NCI-H524 treated with DMSO at 0.1 percent for 48 hours (cell line): ENCODE data around the gene CYP4B1.
"Not testable (repeated sequence)": the region's sequence is repeated elsewhere in the genome, so short reads cannot be mapped to it uniquely, and the experiment has no call there.

ENCODE experiments used
- DNase-seq: peaks from one replicate; lab custom pipeline; 2025; lab: John Stamatoyannopoulos, UW

The CYP4B1 gene

GRCh38 chr1:46816930-46817329 is 18.1 kb downstream of the CYP4B1 start:
- no peak for DNase-seq

GRCh38 chr1:46817814-46818213 is 19.0 kb downstream of the CYP4B1 start:
- DNase-seq, result no peak

- no peak for DNase-seq
Observed at GRCh38 chr1:46818591-46818990, 19.7 kb downstream of the CYP4B1 start.

GRCh38 chr1:46819335-46819734 is 20.5 kb downstream of the CYP4B1 start:
- no peak for DNase-seq

GRCh38 chr1:46820076-46820475 is 21.2 kb downstream of the CYP4B1 start:
- DNase-seq, result no peak

GRCh38 chr1:46820560-46821060 is 21.8 kb downstream of the CYP4B1 start:
- DNase-seq, result no peak

- DNase-seq, result no peak
Observed at GRCh38 chr1:46822248-46822826, 23.5 kb downstream of the CYP4B1 start.

- DNase-seq, result no peak
Observed at GRCh38 chr1:46823151-46823550, 24.3 kb downstream of the CYP4B1 start.

- DNase-seq, result not testable (repeated sequence)
Observed at GRCh38 chr1:46826892-46827291, 28.0 kb downstream of the CYP4B1 start.

GRCh38 chr1:46830665-46831322 is 31.9 kb downstream of the CYP4B1 start:
- DNase-seq, result no peak

- not testable (repeated sequence) for DNase-seq
Observed at GRCh38 chr1:46835469-46835868, 36.6 kb downstream of the CYP4B1 start.

GRCh38 chr1:46846386-46846785 is 47.5 kb downstream of the CYP4B1 start:
- not testable (repeated sequence) for DNase-seq

- not testable (repeated sequence) for DNase-seq
Observed at GRCh38 chr1:46857660-46858065, 58.8 kb downstream of the CYP4B1 start.

GRCh38 chr1:46862348-46862747 is 63.5 kb downstream of the CYP4B1 start:
- no peak for DNase-seq
